ENCODE results near the gene ZKSCAN1.
A peak's percentile ranks its signal among the peaks of the same experiment; 100 is the strongest.

ZKSCAN1 gene

GRCh38 chr7:100049441-100050291 lies 34.3 kb downstream of the ZKSCAN1 start, which contains the start of gene ZSCAN21:
Gene ZSCAN21, plus strand, starts transcription at chr7:100049774. Its CDS starts 7,233 bp downstream, at chr7:100057007.
- TF ChIP-seq, protein P1, sequence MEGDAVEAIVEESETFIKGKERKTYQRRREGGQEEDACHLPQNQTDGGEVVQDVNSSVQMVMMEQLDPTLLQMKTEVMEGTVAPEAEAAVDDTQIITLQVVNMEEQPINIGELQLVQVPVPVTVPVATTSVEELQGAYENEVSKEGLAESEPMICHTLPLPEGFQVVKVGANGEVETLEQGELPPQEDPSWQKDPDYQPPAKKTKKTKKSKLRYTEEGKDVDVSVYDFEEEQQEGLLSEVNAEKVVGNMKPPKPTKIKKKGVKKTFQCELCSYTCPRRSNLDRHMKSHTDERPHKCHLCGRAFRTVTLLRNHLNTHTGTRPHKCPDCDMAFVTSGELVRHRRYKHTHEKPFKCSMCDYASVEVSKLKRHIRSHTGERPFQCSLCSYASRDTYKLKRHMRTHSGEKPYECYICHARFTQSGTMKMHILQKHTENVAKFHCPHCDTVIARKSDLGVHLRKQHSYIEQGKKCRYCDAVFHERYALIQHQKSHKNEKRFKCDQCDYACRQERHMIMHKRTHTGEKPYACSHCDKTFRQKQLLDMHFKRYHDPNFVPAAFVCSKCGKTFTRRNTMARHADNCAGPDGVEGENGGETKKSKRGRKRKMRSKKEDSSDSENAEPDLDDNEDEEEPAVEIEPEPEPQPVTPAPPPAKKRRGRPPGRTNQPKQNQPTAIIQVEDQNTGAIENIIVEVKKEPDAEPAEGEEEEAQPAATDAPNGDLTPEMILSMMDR (conservative IDR thresholded peaks at IDR 0.05) = peak; percentile 25; the same call in 1 of the 2 replicates
- H3K27ac ChIP-seq = peak within 1 kb of the TSS; percentile 87

DNA sequence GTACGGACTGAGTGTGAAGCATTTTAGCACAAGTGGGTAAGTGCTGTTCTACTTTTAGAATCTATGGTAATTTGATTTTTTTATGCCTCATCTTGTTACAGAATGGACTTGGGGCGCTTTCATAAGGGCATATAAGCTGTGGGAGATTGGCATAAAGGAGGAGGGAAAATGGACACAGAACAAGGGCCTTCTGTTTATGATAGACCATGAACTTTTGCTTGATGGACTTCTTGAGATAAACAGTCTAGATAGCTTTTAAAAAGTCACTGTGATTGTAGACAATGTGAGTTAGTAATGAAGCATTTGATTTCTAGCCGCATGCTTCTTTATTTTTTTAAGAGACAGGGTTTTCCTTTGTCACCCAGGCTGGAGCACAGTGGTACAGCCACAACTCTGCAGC lies 36.2 kb downstream of the ZKSCAN1 start:
- no peak overlapping the region for H3K27ac ChIP-seq
- TF ChIP-seq, protein P1 (conservative IDR thresholded peaks at IDR 0.05) = no peak

DNA sequence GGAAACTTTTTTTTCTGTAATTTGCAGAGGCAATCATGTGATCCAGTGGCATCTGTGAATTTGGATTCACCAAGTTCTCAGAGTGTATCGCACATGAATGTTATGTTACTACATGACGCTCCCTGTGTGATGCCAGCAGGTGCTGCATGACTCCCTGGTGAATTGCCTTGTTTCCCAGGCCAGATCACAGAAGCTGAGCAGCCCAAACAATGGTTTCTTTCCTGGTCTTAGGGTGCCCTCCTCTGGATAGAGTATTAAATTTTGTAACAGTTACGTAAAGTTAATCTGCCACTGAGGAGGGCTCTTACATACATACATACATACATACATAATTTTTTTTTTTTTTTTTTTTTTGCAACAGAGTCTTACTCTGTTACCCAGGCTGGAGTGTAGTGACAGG lies 37.8 kb downstream of the ZKSCAN1 start:
- peak overlapping the region; percentile 21; the same call in 1 of the 2 replicates for H3K27ac ChIP-seq
- TF ChIP-seq, protein P1 (conservative IDR thresholded peaks at IDR 0.05) = peak; percentile 66

- no peak overlapping the region for H3K27ac ChIP-seq
- TF ChIP-seq, protein P1 (conservative IDR thresholded peaks at IDR 0.05) = no peak
These were observed 41.6 kb downstream of the ZKSCAN1 start for GRCh38 chr7:100057006-100057405.

DNA sequence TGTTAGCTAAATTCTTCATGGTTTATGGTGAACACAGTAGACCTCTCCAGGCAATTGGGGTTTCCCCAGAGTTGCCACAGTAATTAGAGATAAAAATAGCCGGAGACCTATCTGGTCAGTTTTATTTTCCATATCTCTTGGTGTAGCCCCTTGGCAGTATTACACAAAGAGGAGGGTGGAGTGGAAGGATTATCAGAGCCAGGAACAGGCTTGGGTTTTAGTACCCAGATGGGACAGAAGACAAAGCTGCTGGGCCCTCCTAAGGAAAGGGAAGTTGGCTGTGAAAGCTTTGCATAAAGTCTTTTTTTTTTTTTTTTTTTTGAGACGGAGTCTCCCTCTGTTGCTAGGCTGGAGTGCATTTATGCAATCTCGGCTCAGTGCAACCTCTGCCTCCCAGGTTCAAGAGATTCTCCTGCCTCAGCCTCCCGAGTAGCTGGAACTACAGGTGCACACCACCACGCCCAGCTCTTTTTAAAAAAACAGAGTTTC lies 43.9 kb downstream of the ZKSCAN1 start:
- H3K27ac ChIP-seq = no peak overlapping the region
- TF ChIP-seq, protein P1 (conservative IDR thresholded peaks at IDR 0.05) = no peak

DNA sequence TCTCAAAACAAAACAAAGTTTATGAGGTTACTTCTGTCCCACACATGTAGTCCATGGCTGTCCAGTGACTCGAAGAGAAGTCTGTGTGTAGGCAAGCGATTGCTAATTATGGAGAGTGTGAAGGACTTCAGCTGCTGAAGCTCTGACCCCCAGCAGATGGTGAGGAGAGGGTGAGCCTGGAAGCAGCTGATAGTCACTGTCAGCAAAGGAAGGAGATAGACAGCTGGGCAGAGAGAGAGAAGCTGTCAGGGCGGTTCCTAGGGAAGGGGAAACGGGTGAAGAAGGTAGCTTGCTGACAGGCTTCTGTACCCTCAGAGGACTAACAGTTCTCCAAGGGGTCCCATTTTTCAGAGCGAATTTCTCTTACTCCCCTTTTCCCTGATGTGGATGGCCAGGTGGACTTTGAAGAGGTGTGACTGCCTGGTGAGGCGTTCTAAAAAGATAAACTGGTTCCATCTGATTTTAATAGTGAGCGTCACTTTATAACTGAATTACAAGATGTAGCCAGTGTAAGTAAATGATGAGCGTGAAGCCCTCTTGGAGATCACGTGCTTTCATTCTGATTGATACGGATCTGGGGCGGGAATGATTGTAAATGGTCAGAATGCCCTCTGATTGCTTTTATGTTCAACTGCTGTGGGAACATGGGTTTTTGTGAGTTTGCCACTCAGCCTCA lies 46.3 kb downstream of the ZKSCAN1 start:
- no peak overlapping the region for H3K27ac ChIP-seq
- TF ChIP-seq, protein P1 (conservative IDR thresholded peaks at IDR 0.05) = no peak

GRCh38 chr7:100063376-100063775 lies 48.0 kb downstream of the ZKSCAN1 start:
- TF ChIP-seq, protein P1 (conservative IDR thresholded peaks at IDR 0.05) = no peak
- no peak overlapping the region for H3K27ac ChIP-seq
